LNCAP (cell line): ENCODE data around the gene PSMA7.

Experiments
- TF ChIP-seq, protein P1 (sequence below): fragments of 450-650 bp; IDR thresholded peaks from 2 replicates; pipeline ENCODE4 v1.5.1; 2017; ENCODE audit warnings: mild to moderate bottlenecking

PSMA7 gene

GRCh38 chr20:62143081-62143956 is at the start of gene PSMA7, which contains the start of gene SS18L1:
TSS of gene PSMA7 (minus strand) at chr20:62143394. CDS start at chr20:62143303, 91 bp downstream.
TSS of gene SS18L1 (plus strand) at chr20:62143769. CDS start at chr20:62143821, 52 bp downstream.
- TF ChIP-seq, protein P1, sequence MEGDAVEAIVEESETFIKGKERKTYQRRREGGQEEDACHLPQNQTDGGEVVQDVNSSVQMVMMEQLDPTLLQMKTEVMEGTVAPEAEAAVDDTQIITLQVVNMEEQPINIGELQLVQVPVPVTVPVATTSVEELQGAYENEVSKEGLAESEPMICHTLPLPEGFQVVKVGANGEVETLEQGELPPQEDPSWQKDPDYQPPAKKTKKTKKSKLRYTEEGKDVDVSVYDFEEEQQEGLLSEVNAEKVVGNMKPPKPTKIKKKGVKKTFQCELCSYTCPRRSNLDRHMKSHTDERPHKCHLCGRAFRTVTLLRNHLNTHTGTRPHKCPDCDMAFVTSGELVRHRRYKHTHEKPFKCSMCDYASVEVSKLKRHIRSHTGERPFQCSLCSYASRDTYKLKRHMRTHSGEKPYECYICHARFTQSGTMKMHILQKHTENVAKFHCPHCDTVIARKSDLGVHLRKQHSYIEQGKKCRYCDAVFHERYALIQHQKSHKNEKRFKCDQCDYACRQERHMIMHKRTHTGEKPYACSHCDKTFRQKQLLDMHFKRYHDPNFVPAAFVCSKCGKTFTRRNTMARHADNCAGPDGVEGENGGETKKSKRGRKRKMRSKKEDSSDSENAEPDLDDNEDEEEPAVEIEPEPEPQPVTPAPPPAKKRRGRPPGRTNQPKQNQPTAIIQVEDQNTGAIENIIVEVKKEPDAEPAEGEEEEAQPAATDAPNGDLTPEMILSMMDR: no peak

GRCh38 chr20:62192635-62193034 is 49.4 kb upstream of the PSMA7 start:
- TF ChIP-seq, protein P1: no peak

DNA sequence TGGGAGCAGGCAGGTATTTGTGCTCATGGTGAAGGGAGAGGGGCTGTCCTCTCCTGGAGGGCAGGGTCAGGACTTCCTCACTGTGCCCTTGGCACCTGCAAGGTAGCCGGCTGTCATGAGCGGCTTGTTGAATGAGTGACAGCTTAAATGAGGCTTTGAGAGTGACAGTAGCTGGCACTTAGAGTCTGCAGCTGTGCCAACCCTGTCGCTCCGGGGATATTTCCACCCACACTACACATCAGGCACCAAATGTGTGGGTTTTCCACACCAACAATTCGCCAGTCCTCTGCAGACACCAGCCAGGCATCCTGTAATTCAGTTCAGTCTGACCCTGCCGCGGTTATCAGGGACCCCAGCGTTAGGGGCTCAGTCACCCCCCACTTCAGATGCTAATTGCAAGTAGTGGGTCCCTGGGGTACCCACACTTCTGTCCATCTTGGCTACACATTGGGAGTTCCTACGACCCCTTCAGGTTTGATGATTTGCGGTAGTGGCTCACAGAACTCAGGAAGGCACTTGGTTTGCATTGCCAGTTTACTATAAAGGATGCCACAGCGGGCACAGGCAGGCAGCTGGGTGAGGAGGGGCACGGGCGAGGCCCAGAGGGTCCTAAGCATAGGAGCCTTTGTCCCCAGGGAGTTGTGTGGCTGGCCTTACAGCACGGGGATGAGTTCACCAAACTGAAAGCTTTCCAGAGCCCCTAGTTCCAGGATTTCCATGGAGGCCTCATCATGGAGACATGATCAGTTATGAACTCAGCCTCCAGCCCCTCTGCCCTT is 48.8 kb upstream of the PSMA7 start:
- TF ChIP-seq, protein P1: no peak

DNA sequence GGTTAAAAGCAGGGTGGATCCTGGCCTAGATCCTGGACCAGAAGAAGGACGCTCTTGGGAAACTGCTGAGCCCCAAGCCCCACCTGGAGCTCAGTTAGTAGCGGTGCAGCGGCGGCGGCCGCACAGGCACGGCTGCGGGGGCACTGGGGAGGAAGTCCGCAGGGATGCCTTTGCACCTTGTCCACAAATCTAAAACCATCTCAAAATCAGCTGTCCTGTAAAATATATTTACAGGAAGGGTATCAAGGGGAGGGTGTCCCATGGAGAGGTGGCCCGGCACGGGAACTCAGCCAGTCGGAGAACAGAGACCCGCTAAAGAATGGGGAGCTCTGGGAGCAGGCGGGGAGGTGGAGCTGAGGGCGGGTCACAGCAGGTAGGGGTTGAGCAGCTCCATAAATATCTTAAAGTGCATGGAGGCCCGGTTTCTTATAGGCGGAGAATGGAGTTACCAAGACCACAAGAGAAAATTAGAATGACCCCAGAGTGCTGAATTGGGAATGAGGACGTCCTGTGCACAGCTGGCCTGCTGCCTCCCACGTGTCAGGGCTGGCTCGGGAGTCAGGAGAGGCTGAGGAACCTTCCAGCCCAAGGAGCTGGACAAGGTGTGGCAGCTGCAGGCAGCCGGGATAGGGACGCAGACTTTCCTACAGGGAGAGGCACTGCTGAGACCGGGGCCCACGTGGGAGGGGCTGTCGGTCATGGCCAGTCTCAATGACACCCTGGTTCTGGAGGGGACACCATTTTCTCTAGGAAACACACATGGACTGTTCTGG is 47.6 kb upstream of the PSMA7 start:
- TF ChIP-seq, protein P1: no peak

DNA sequence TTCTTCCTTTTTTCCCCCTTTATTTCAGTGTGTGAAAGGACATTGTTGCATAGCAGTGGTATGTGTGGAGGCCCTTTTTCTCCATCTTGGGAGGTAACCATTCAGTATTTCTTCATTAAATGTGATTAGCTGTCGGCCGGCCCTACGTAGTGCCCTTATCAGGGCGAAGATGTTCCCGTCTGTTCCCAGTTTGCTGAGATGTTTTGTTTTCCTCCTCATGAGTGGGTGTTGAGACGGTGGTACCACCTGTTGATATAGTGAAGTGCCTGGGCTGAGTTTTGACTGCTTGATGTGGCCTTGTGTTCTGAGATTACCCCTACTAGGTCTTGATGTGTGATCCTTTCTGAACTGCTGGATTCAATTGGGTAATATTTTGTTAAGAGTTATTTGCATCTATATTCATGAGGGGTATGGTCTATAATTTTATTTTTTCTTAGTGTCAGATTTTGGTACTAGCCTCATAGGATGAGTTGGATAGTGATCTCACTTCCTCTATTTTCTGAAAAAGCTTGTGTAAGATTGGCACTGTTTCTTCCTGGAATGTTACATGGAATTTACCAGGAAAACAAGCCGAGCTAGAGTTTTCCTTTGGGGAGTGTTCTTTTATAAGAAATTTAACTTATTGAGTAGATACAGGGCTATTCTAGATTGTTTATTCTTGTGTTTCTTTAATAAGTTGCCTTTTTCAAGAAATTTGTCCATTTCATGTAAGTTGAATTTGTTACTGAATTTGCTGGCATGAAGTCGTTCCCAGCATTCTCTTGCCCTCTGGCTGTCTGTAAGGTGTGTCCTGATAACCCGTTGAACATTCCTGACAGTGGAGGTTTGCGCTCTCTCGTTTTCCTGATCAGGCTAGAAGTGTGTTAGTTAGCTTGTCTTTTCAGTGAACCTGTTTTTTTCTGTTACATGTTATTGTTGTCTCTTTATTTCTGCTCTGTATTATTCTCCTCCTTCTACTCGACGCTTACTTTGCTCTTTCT is 44.0 kb upstream of the PSMA7 start:
- TF ChIP-seq, protein P1: no peak

DNA sequence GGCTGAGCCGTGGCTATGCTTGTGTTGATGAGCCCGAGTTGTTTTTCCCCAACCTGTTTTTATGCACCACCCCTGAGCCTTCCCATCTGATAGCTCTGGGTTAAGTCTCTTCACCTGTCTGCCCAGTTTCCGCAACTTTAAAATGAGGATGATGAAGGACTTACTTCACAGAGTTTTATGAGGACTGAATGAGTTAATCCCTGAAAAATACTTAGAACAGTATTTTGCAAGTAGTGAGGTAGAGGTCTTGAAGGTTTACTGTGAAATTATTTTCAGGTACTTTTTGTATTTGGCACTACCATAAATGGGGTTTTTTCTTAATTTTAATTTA is 42.9 kb upstream of the PSMA7 start:
- TF ChIP-seq, protein P1: no peak
